GM12878 (cell line): ENCODE results near the gene WNT9B. TPM values are rescaled to one million over a fixed set of nuclear protein-coding genes. Genes with fewer than 3 reads are reported as not detected.

ENCODE experiments used
- ATAC-seq: fragments of 200-7000 bp; cut with Tn5 transposase; 3 replicates; pipeline ENCODE4 v1.9.1; 2020; ENCODE audit warnings: mild to moderate bottlenecking, moderate library complexity
- BruUV-seq: library from RNA; stranded (reverse); fragments of 400-500 nt; replicated peaks from 2 replicates; lab custom pipeline; 2021; lab: Mats Ljungman, UMichigan
- CTCF ChIA-PET: fragments of 300-600 bp; sonication (Branson Sonifier 250); formaldehyde crosslinking; extraction: SDS; loops from one replicate; lab custom pipeline; 2021; ENCODE audit warnings: inconsistent platforms; lab: Yijun Ruan, JAX
- POLR2A ChIA-PET: fragments of 350-600 bp; formaldehyde crosslinking; extraction: SDS; loops from one replicate; lab custom pipeline; 2021; ENCODE audit warnings: inconsistent platforms; lab: Charles Lee
- RAD21 ChIA-PET: fragments of 300-600 bp; sonication (Branson Sonifier 250); formaldehyde crosslinking; loops from one replicate; lab custom pipeline; 2023; ENCODE audit warnings: antibody characterized with exemption; ENCODE audit not compliant: unreplicated experiment; lab: Charles Lee
- SMC1A ChIA-PET: fragments of 300-600 bp; sonication (Branson Sonifier 250); formaldehyde crosslinking; loops from one replicate; lab custom pipeline; 2023; ENCODE audit not compliant: unreplicated experiment, uncharacterized antibody; lab: Charles Lee
- DNase-seq: peaks from one replicate; pipeline ENCODE4 v3.0.0-alpha.2; 2011; ENCODE audit warnings: low read depth, low spot score
- FAIRE-seq: peaks from 3 replicates; lab custom pipeline; 2011; peaks lifted over from hg19 to GRCh38; lab: Jason Lieb, UNC
- H2AFZ ChIP-seq: 2 replicates; pipeline ENCODE4 v1.6.0; 2011; ENCODE audit warnings: low read depth, low read length, control low read depth; ENCODE audit not compliant: control insufficient read depth
- H3K27ac ChIP-seq: 2 replicates; pipeline ENCODE4 v1.5.1; 2011; ENCODE audit warnings: control low read depth; ENCODE audit not compliant: control insufficient read depth, insufficient read depth
- H3K27me3 ChIP-seq, 2 experiments: replicated peaks in 1 of 2; 2 replicates each; pipeline versions ENCODE4 v1.6.0 to v1.6.1; 2011; ENCODE audit warnings: low read length in 1 of 2; ENCODE audit not compliant: control insufficient read depth in 2 of 2, insufficient read depth in 2 of 2
- H3K36me3 ChIP-seq, 2 experiments: 2 replicates each; pipeline ENCODE4 v1.5.1; 2011; ENCODE audit warnings: low read length in 1 of 2; ENCODE audit not compliant: control insufficient read depth in 2 of 2, insufficient read depth in 2 of 2
- H3K4me1 ChIP-seq: 2 replicates; pipeline ENCODE4 v1.6.1; 2011; ENCODE audit warnings: mild to moderate bottlenecking, low read length, moderate library complexity, mixed read lengths; ENCODE audit not compliant: control insufficient read depth, insufficient read depth
- H3K4me2 ChIP-seq: 2 replicates; pipeline ENCODE4 v1.6.0; 2011; ENCODE audit warnings: control low read depth; ENCODE audit not compliant: control insufficient read depth, insufficient read depth
- H3K4me3 ChIP-seq: fragments of 200-600 bp; sonication (generic); 2 replicates; pipeline ENCODE4 v1.5.1; 2016
- H3K79me2 ChIP-seq: 2 replicates; pipeline ENCODE4 v1.6.0; 2011; ENCODE audit warnings: low read length; ENCODE audit not compliant: control insufficient read depth, insufficient read depth
- H3K9ac ChIP-seq: 2 replicates; pipeline ENCODE4 v1.8.0; 2011; ENCODE audit warnings: low read length, control low read depth, mixed read lengths; ENCODE audit not compliant: control insufficient read depth, insufficient read depth
- H3K9me3 ChIP-seq: replicated peaks from 3 replicates; pipeline ENCODE4 v1.5.1; 2011; ENCODE audit warnings: mild to moderate bottlenecking, low read length; ENCODE audit not compliant: control insufficient read depth, insufficient read depth
- H4K20me1 ChIP-seq: 2 replicates; pipeline ENCODE4 v1.6.0; 2011; ENCODE audit not compliant: control insufficient read depth, insufficient read depth
- BACH1 ChIP-seq: fragments of 450-650 bp; IDR thresholded peaks from 2 replicates; pipeline ENCODE4 v1.6.1; 2017; ENCODE audit warnings: mild to moderate bottlenecking, borderline replicate concordance
- CREB1 ChIP-seq: IDR thresholded peaks from 2 replicates; pipeline ENCODE4 v1.6.1; 2012; ENCODE audit warnings: low read depth, mild to moderate bottlenecking, inconsistent platforms
- KDM1A ChIP-seq: fragments of 200-600 bp; sonication (generic); IDR thresholded peaks from 2 replicates; pipeline ENCODE4 v1.6.1; 2016; ENCODE audit warnings: borderline replicate concordance
- RBBP5 ChIP-seq: fragments of 200-600 bp; sonication (generic); conservative IDR thresholded peaks from 2 replicates; pipeline ENCODE4 v1.6.1; 2016
- RELA ChIP-seq: fragments of 450-650 bp; IDR thresholded peaks from 2 replicates; pipeline ENCODE4 v1.8.0; 2014; ENCODE audit warnings: borderline replicate concordance; ENCODE audit not compliant: partially characterized antibody
- SMC3 ChIP-seq: IDR thresholded peaks from 2 replicates; pipeline ENCODE4 v1.6.1; 2011; ENCODE audit warnings: low read length, improper control_type of control experiment, borderline replicate concordance
- SREBF2 ChIP-seq: IDR thresholded peaks from 2 replicates; pipeline ENCODE4 v1.6.1; 2012; ENCODE audit warnings: mild to moderate bottlenecking, low read length
- SUZ12 ChIP-seq: fragments of 200-600 bp; sonication (generic); IDR thresholded peaks from one replicate; pipeline ENCODE4 v1.6.1; 2018; ENCODE audit warnings: antibody characterized with exemption, mild to moderate bottlenecking; ENCODE audit not compliant: unreplicated experiment
- ZNF592 ChIP-seq: fragments of 450-650 bp; IDR thresholded peaks from 2 replicates; pipeline ENCODE4 v1.6.1; 2017; ENCODE audit warnings: mild to moderate bottlenecking, moderate library complexity
- WGBS: methylation state at CpG from one replicate; pipeline ENCODE4 v1.1.6; 2016; ENCODE audit warnings: low lambda C conversion rate; ENCODE audit not compliant: insufficient replicate concordance, insufficient coverage; ENCODE audit errors: missing lambda C conversion rate; 5-methylcytosine and 5-hydroxymethylcytosine counted together
- in situ Hi-C: fragments of 300-500 bp; cut with MboI; formaldehyde crosslinking; loops from 9 replicates; pipeline ENCODE4 v1.14.3; 2018; ENCODE audit warnings: mixed read lengths
- intact Hi-C: fragments of 100-400 bp; cut with micrococcal nuclease; formaldehyde crosslinking; loops from one replicate; pipeline ENCODE4 v1.14.2; 2022; ENCODE audit not compliant: unreplicated experiment
- polyA plus RNA-seq, 11 experiments: library from polyadenylated mRNA; depleted of rRNA in 4 of 11; unstranded in 6 of 11; stranded (reverse) in 5 of 11; fragments of >200 nt; fragmentation: Nextera tagmentation in 4 of 11; fragmentation: Illumina TruSeq in 1 of 11; extraction: Ambion mirVana in 4 of 11; extraction: Trizol in 1 of 11; gene quantifications; 1 replicate in 1 of 11; 2 replicates in 10 of 11; pipeline versions ENCODE4 v1.2.1 to v1.2.3, GENCODE V29; 2011 to 2016; ENCODE audit warnings: inconsistent platforms in 2 of 11, missing spikeins in 2 of 11, low read depth in 1 of 11
- total RNA-seq, 4 experiments: library from RNA; depleted of rRNA in 3 of 4; stranded (reverse); fragments of >200 nt in 3 of 4; fragmentation: Illumina TruSeq in 1 of 4; extraction: Trizol in 1 of 4; gene quantifications; 2 replicates each; pipeline versions ENCODE4 v1.2.1 to v1.2.3, GENCODE V29; 2013 to 2021
- TF ChIP-seq, protein P1 (sequence below): fragments of 450-650 bp; IDR thresholded peaks from 2 replicates; pipeline ENCODE4 v1.6.1; 2016; ENCODE audit warnings: mild to moderate bottlenecking
- TF ChIP-seq, protein P2 (sequence below): IDR thresholded peaks from 2 replicates; pipeline ENCODE4 v1.6.1; 2012; ENCODE audit warnings: mild to moderate bottlenecking, low read depth, low read length
- TF ChIP-seq, protein P3 (sequence below): fragments of 450-650 bp; IDR thresholded peaks from 2 replicates; pipeline ENCODE4 v1.6.1; 2017; ENCODE audit warnings: antibody characterized with exemption, mild to moderate bottlenecking, moderate library complexity

Gene WNT9B
- total and polyA plus RNA-seq, 10 of the 15 experiments (the other 5 are each of a cell fraction or from before 2014, with no cell fraction given): not detected

- Histone ChIP-seq H3K36me3 (no peaks in the 10 kb centered on the region), H3K27me3 (peaks cover 22 to 32% of the 10 kb centered on the region in 2 experiments)
- TF ChIP-seq SMC3 (no peak), KDM1A (no peak), BACH1 (no peak), SUZ12 (no peak), ZNF592 (no peak), RELA (no peak), SREBF2 (no peak), RBBP5 (no peak), CREB1 (no peak)
- TF ChIP-seq, protein P1, sequence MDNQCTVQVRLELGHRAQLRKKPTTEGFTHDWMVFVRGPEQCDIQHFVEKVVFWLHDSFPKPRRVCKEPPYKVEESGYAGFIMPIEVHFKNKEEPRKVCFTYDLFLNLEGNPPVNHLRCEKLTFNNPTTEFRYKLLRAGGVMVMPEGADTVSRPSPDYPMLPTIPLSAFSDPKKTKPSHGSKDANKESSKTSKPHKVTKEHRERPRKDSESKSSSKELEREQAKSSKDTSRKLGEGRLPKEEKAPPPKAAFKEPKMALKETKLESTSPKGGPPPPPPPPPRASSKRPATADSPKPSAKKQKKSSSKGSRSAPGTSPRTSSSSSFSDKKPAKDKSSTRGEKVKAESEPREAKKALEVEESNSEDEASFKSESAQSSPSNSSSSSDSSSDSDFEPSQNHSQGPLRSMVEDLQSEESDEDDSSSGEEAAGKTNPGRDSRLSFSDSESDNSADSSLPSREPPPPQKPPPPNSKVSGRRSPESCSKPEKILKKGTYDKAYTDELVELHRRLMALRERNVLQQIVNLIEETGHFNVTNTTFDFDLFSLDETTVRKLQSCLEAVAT: no peak
- TF ChIP-seq, protein P2, sequence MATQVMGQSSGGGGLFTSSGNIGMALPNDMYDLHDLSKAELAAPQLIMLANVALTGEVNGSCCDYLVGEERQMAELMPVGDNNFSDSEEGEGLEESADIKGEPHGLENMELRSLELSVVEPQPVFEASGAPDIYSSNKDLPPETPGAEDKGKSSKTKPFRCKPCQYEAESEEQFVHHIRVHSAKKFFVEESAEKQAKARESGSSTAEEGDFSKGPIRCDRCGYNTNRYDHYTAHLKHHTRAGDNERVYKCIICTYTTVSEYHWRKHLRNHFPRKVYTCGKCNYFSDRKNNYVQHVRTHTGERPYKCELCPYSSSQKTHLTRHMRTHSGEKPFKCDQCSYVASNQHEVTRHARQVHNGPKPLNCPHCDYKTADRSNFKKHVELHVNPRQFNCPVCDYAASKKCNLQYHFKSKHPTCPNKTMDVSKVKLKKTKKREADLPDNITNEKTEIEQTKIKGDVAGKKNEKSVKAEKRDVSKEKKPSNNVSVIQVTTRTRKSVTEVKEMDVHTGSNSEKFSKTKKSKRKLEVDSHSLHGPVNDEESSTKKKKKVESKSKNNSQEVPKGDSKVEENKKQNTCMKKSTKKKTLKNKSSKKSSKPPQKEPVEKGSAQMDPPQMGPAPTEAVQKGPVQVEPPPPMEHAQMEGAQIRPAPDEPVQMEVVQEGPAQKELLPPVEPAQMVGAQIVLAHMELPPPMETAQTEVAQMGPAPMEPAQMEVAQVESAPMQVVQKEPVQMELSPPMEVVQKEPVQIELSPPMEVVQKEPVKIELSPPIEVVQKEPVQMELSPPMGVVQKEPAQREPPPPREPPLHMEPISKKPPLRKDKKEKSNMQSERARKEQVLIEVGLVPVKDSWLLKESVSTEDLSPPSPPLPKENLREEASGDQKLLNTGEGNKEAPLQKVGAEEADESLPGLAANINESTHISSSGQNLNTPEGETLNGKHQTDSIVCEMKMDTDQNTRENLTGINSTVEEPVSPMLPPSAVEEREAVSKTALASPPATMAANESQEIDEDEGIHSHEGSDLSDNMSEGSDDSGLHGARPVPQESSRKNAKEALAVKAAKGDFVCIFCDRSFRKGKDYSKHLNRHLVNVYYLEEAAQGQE: no peak
- TF ChIP-seq, protein P3, sequence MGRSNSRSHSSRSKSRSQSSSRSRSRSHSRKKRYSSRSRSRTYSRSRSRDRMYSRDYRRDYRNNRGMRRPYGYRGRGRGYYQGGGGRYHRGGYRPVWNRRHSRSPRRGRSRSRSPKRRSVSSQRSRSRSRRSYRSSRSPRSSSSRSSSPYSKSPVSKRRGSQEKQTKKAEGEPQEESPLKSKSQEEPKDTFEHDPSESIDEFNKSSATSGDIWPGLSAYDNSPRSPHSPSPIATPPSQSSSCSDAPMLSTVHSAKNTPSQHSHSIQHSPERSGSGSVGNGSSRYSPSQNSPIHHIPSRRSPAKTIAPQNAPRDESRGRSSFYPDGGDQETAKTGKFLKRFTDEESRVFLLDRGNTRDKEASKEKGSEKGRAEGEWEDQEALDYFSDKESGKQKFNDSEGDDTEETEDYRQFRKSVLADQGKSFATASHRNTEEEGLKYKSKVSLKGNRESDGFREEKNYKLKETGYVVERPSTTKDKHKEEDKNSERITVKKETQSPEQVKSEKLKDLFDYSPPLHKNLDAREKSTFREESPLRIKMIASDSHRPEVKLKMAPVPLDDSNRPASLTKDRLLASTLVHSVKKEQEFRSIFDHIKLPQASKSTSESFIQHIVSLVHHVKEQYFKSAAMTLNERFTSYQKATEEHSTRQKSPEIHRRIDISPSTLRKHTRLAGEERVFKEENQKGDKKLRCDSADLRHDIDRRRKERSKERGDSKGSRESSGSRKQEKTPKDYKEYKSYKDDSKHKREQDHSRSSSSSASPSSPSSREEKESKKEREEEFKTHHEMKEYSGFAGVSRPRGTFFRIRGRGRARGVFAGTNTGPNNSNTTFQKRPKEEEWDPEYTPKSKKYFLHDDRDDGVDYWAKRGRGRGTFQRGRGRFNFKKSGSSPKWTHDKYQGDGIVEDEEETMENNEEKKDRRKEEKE: no peak
- TF ChIP-seq, all 136 proteins: peak for 0
- Histone ChIP-seq H3K4me2 (no peak overlapping the region), H3K9me3 (no peaks in the 10 kb centered on the region), H3K4me3 (no peak overlapping the region), H3K79me2 (no peaks in the 10 kb centered on the region), H3K27ac (no peak overlapping the region), H2AFZ (no peak overlapping the region), H3K4me1 (no peaks in the 10 kb centered on the region), H4K20me1 (no peaks in the 10 kb centered on the region), H3K9ac (no peak overlapping the region)
- intact Hi-C loops (no loop called here), in situ Hi-C loops (no loop called here)
- no peak for FAIRE-seq
- ChIA-PET POLR2A (no interaction called here), SMC1A (no interaction called here), CTCF (no interaction called here), RAD21 (no interaction called here)
- WGBS: 0% methylated on average over 5 of the region's 5 CpGs
- no TSS peak for BruUV-seq
- no peak for DNase-seq
- no peak for ATAC-seq
These were observed 33.5 kb upstream of the WNT9B start for GRCh38 chr17:46817901-46818209.
